Activated CD8-positive, alpha-beta T cell treated with anti-CD3 and anti-CD28 coated beads, Interleukin-2, amount 10 ng/mL, durations not matched to agents 7 days and 5 days (primary cell): ENCODE data around the gene MNAT1. TPM values are rescaled to one million over a fixed set of nuclear protein-coding genes. Genes with fewer than 3 reads are reported as not detected.
"Not testable (repeated sequence)": the region's sequence is repeated elsewhere in the genome, so short reads cannot be mapped to it uniquely, and the experiment has no call there.

Experiments
- ATAC-seq: fragments of 150-1000 bp; cut with Tn5 transposase; one replicate; pipeline ENCODE4 v1.10.0; 2021; ENCODE audit warnings: moderate library complexity
- CTCF ChIA-PET: fragments of 350-600 bp; sonication (Branson Sonifier 250); formaldehyde crosslinking; loops from one replicate; lab custom pipeline; 2021; ENCODE audit warnings: antibody characterized with exemption; lab: Charles Lee
- POLR2A ChIA-PET: fragments of 350-600 bp; sonication (Branson Sonifier 250); formaldehyde crosslinking; loops from one replicate; lab custom pipeline; 2021; ENCODE audit warnings: antibody characterized with exemption; lab: Charles Lee
- DNase-seq: peaks from one replicate; pipeline ENCODE4 v3.0.0-alpha.2; 2020
- H3K27ac Mint-ChIP-seq: one replicate; pipeline ENCODE4 v1.8.0; 2021; ENCODE audit warnings: mild to moderate bottlenecking, mixed read lengths
- H3K27me3 Mint-ChIP-seq: one replicate; pipeline ENCODE4 v1.8.0; 2021; ENCODE audit warnings: low read depth, mixed read lengths
- H3K36me3 Mint-ChIP-seq: one replicate; pipeline ENCODE4 v1.8.0; 2021; ENCODE audit warnings: low read depth, mixed read lengths
- H3K4me1 Mint-ChIP-seq: one replicate; pipeline ENCODE4 v1.8.0; 2021; ENCODE audit warnings: low read depth, mixed read lengths
- H3K4me3 Mint-ChIP-seq: one replicate; pipeline ENCODE4 v1.8.0; 2021; ENCODE audit warnings: mild to moderate bottlenecking, mixed read lengths
- H3K9me3 Mint-ChIP-seq: one replicate; pipeline ENCODE4 v1.8.0; 2022; ENCODE audit warnings: mixed read lengths; ENCODE audit not compliant: insufficient read depth
- total RNA-seq, 2 experiments: library from RNA; stranded (reverse); gene quantifications; one replicate each; pipeline ENCODE4 v1.2.3, GENCODE V29; 2021

Gene MNAT1
- total RNA-seq, 2 experiments from 2014 or later, result 36.0 to 44.9 TPM

DNA sequence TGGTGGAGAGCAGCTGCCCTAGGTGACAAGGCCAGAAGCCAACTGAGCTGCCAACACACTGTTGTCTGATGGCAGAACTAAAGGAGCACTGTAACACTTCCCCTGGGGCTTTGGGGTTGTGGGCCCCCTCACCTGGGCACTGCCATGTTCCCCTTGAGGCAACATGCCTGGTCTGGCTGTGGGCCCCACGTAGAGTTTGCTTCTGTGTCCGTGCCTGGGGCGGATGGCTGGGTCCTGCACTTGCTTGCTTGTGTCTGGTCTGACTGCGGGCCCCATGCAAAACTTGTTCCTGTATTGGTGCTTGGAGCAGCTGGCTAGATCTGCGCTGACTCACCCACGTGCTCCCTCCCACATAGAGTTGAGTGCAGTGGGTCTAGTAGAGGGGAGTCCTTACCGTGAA lies 78.4 kb downstream of the MNAT1 start:
- no peak for ATAC-seq
- Mint-ChIP-seq H3K27me3 (no peaks in the 10 kb centered on the region), H3K27ac (no peak overlapping the region), H3K4me3 (no peak overlapping the region), H3K9me3 (no peaks in the 10 kb centered on the region), H3K4me1 (peaks cover 2% of the 10 kb centered on the region), H3K36me3 (peaks cover 23% of the 10 kb centered on the region)
- DNase-seq, result no peak
- ChIA-PET POLR2A (no interaction called here), CTCF (no interaction called here)

DNA sequence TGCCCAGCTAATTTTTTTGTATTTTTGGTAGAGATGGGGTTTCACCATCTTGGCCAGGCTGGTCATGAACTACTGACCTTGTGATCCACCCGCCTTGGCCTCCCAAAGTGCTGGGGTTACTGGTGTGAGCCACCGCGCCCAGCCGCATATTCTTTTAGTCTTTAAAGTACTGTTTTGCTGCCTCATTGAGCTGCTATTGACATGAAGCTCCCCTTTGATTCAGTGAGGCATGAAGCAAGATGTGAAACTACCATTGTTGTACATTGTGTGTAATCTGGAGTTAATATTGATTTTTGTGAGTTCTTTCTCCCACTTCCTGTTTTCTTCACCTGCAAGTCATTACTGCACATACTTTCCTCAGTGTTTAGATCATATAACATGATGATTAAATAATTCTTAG lies 80.8 kb downstream of the MNAT1 start:
- Mint-ChIP-seq H3K4me1 (peaks cover 2% of the 10 kb centered on the region), H3K9me3 (no peaks in the 10 kb centered on the region), H3K27ac (no peak overlapping the region), H3K27me3 (no peaks in the 10 kb centered on the region), H3K4me3 (no peak overlapping the region), H3K36me3 (peaks cover 21% of the 10 kb centered on the region)
- ChIA-PET POLR2A (no interaction called here), CTCF (no interaction called here)
- no peak for ATAC-seq
- DNase-seq, result no peak

DNA sequence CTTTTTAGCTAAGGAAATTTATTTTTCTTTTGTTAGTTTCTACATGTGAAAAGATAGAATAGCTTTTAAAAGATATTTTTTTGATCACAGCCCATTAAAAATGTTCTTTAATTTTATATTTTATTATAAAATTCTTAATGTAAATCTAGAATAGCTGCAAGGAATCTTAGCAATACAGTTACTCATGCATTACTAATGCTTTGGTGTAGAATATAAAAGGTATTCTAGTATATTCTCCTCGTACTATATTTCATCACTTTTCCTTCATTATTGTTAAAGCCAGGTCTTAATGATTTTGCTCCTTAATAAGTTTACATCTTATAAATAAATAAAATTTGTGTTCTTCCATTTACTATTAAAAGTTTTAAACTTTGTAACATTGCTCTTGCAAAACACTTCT lies 82.6 kb downstream of the MNAT1 start:
- peaks cover 2% of the 10 kb centered on the region for H3K4me1 Mint-ChIP-seq

DNA sequence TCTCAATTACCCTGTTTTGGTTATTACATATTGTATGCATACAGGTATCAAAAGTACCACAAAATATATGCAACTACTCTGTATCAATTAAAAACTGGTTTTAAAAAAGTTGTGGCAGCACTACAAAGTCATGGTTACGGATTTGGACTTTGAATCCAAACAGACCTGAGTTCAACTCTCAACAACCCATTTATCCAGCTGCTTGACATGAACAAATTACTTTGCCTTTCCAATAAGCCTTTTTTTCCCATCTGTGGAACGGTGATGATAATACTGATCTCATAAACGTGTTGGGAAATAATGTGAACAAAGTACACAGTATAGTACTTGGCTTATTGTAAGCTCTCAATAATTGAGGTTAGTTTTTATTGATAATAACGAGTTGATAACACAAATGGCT lies 85.0 kb downstream of the MNAT1 start:
- ChIA-PET CTCF (no interaction called here), POLR2A (no interaction called here)
- Mint-ChIP-seq H3K4me3 (no peak overlapping the region), H3K4me1 (peaks cover 2% of the 10 kb centered on the region), H3K27me3 (no peaks in the 10 kb centered on the region), H3K9me3 (no peaks in the 10 kb centered on the region), H3K27ac (no peak overlapping the region), H3K36me3 (peaks cover 5% of the 10 kb centered on the region)
- ATAC-seq (no peak), DNase-seq (no peak)

More for the DNA sequence above, 82.6 kb downstream of the MNAT1 start:
- peaks cover 18% of the 10 kb centered on the region for H3K36me3 Mint-ChIP-seq
- ATAC-seq (no peak), DNase-seq (no peak)
- H3K27me3 Mint-ChIP-seq, result no peaks in the 10 kb centered on the region
- no peak overlapping the region for H3K4me3 Mint-ChIP-seq
- H3K27ac Mint-ChIP-seq, result no peak overlapping the region
- CTCF ChIA-PET, result no interaction called here
- POLR2A ChIA-PET, result interaction anchor here (0.7 kb wide), 1 partner anchor 64 kb away, joined by 3 read pairs; no protein-coding TSS in a partner anchor
- no peaks in the 10 kb centered on the region for H3K9me3 Mint-ChIP-seq

DNA sequence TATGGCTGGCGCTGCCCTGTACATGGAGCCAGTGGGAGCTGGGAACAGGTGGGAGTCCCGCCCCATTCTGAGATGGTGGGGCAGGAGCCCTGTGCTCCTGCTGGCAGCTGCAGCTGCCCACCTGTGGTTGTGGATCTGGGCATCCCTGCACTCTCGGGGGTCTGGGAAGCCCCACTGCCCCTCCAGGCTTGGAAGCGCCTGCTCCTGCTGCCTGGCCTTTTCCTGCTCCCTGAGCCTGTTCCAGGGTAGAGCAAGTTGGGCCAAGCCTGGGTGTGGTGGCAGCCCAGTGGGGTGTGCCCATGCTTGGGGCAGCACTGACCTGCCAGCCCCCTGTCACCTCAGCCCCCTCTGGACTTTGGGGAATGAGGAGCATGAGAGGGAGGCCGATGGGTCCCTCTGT lies 104.0 kb downstream of the MNAT1 start:
- Mint-ChIP-seq H3K9me3 (no peaks in the 10 kb centered on the region), H3K4me3 (no peak overlapping the region), H3K27me3 (no peaks in the 10 kb centered on the region), H3K4me1 (no peaks in the 10 kb centered on the region), H3K36me3 (peaks cover 30% of the 10 kb centered on the region), H3K27ac (no peak overlapping the region)
- ATAC-seq (no peak), DNase-seq (no peak)
- POLR2A ChIA-PET, result no interaction called here
- CTCF ChIA-PET, result no interaction called here

DNA sequence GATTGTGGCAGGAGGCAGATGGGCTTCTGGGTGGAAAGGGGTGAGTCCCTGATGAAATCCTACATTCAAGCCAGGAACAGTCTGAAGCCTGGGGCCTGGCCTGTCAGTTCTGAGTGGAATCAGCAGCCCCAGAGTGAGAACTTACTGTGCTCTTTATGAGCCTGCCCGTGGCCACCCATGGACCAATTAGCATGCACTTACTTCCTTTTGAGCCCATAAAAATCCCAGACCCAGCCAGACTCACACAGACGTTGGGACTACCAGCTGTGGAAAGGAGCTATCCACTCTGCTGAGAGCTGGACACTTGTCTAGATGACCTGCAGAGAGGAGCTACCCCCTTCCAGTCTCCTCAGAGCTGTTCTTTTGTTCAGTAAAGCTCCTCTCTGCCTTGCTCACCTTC lies 104.5 kb downstream of the MNAT1 start:
- ChIA-PET POLR2A (no interaction called here), CTCF (no interaction called here)
- H3K9me3 Mint-ChIP-seq, result no peaks in the 10 kb centered on the region
- ATAC-seq (no peak), DNase-seq (no peak)
- H3K36me3 Mint-ChIP-seq, result peaks cover 28% of the 10 kb centered on the region
- no peaks in the 10 kb centered on the region for H3K4me1 Mint-ChIP-seq
- H3K4me3 Mint-ChIP-seq, result no peak overlapping the region
- no peaks in the 10 kb centered on the region for H3K27me3 Mint-ChIP-seq
- H3K27ac Mint-ChIP-seq, result no peak overlapping the region

DNA sequence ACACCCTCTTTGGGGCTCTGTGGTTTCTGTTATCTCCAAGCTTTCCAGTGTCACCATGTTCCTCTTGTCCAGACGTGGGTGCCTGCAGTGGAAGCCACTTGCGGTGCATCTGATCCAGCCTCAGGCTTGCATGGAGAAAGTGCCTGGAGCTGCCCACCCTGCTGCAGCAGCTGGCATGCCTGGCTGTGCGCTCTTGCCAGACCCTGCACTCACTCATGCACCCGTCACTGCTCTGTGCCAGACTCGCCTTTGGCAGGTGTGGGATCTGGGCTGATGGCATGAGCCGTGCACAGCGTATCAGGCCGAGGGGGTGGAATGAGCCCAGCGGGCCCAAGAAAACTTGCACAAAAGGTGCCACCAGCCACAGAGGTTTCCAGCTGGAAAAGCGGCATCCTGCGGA lies 105.1 kb downstream of the MNAT1 start:
- Mint-ChIP-seq H3K27me3 (no peaks in the 10 kb centered on the region), H3K27ac (no peak overlapping the region), H3K9me3 (no peaks in the 10 kb centered on the region), H3K4me3 (no peak overlapping the region), H3K4me1 (no peaks in the 10 kb centered on the region), H3K36me3 (peaks cover 26% of the 10 kb centered on the region)
- ChIA-PET POLR2A (no interaction called here), CTCF (no interaction called here)
- DNase-seq (no peak), ATAC-seq (no peak)

DNA sequence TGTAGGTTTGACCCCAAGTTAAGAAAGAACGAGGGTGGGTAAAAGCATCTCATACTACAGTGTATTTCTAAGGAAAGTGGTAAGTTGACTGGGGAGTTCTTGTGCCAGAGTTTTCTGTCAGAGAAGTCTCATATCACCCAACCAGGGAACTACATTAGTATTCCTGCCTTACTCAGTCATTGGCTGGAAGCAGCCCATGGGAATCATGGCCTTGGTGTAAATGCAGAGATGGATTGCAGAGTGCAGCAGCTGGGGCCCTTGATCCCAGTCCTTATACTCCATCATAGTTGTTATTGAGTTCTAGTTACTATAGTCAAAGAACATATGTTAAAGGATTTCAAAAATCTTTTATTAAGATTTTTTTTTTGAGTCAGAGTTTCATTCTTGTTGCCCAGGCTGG lies 105.8 kb downstream of the MNAT1 start:
- CTCF ChIA-PET, result no interaction called here
- no peaks in the 10 kb centered on the region for H3K9me3 Mint-ChIP-seq
- POLR2A ChIA-PET, result no interaction called here
- peaks cover 22% of the 10 kb centered on the region for H3K36me3 Mint-ChIP-seq
- ATAC-seq (no peak), DNase-seq (no peak)
- H3K27ac Mint-ChIP-seq, result no peak overlapping the region
- H3K4me1 Mint-ChIP-seq, result no peaks in the 10 kb centered on the region
- no peak overlapping the region for H3K4me3 Mint-ChIP-seq
- H3K27me3 Mint-ChIP-seq, result no peaks in the 10 kb centered on the region

DNA sequence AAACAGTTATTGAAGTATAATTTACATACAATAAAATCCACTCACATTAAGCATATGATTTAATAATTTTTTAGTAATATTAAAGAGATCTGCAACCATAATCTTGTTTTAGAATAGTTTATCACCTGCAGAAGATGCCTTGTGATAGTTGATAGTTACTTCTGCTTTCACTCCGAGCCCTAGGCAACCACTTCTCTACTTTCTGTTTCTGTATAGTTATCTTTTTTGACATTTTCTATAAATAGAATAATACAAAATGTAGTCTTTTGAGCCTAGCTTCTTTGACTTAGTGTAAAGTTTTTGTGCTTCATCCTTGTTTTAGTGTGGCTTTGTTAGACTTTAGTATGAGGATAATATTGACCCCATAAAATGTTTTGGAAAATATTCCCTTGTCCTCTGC lies 111.0 kb downstream of the MNAT1 start:
- Mint-ChIP-seq H3K27ac (no peak overlapping the region), H3K4me1 (peaks cover 7% of the 10 kb centered on the region), H3K36me3 (peaks cover 16% of the 10 kb centered on the region), H3K27me3 (no peaks in the 10 kb centered on the region), H3K9me3 (peaks cover 17% of the 10 kb centered on the region), H3K4me3 (no peak overlapping the region)
- POLR2A ChIA-PET, result interaction anchor here (0.5 kb wide), 1 partner anchor 373 kb away, joined by 3 read pairs; no protein-coding TSS in a partner anchor
- DNase-seq (no peak), ATAC-seq (no peak)
- CTCF ChIA-PET, result no interaction called here

DNA sequence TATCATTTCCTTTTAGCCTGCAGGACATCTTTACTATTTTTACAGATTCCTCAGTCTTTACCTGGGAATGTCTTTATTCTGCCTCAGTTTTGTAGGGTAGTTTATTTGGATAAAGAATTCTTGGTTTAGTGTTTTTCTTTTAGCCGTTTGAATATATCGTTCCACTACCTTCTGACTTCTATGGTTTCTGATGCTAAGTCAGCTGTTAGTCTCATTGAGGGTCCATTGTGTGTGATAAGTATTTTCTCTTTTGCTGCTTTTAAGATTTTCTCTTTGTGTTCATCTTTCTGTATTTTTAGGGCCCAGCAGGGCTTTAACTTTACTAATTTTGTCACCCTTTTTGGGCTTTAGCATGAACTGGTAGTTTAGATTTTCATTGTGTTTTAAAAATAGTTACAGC lies 113.5 kb downstream of the MNAT1 start:
- ATAC-seq (no peak), DNase-seq (no peak)
- no peak overlapping the region for H3K4me3 Mint-ChIP-seq
- H3K27ac Mint-ChIP-seq, result no peak overlapping the region
- H3K27me3 Mint-ChIP-seq, result no peaks in the 10 kb centered on the region
- peaks cover 21% of the 10 kb centered on the region for H3K9me3 Mint-ChIP-seq
- H3K36me3 Mint-ChIP-seq, result peaks cover 37% of the 10 kb centered on the region
- H3K4me1 Mint-ChIP-seq, result peaks cover 7% of the 10 kb centered on the region
- ChIA-PET CTCF (interaction anchor here (1.0 kb wide), 1 partner anchor 223 kb away, joined by 3 read pairs; no protein-coding TSS in a partner anchor), POLR2A (no interaction called here)

DNA sequence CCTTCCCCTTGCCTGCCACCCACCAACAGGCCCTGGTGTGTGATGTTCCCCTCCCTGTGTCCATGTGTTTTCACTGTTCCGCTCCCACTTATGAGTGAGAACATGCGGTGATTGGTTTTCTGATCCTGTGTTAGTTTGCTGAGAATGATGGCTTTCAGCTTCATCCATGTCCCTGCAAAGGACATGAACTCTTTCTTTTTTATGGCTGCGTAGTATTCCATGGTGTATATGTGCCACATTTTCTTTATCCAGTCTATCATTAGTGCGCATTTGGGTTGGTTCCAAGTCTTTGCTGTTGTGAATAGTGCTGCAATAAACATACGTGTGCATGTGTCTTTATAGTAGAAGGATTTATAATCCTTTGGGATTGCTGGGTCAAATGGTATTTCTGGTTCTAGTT lies 117.1 kb downstream of the MNAT1 start:
- DNase-seq, ATAC-seq, H3K27me3 Mint-ChIP-seq, H3K4me3 Mint-ChIP-seq, H3K4me1 Mint-ChIP-seq, CTCF ChIA-PET, POLR2A ChIA-PET, H3K27ac Mint-ChIP-seq: not testable (repeated sequence)
- peaks cover 53% of the 10 kb centered on the region for H3K36me3 Mint-ChIP-seq
- H3K9me3 Mint-ChIP-seq, result peaks cover 19% of the 10 kb centered on the region

DNA sequence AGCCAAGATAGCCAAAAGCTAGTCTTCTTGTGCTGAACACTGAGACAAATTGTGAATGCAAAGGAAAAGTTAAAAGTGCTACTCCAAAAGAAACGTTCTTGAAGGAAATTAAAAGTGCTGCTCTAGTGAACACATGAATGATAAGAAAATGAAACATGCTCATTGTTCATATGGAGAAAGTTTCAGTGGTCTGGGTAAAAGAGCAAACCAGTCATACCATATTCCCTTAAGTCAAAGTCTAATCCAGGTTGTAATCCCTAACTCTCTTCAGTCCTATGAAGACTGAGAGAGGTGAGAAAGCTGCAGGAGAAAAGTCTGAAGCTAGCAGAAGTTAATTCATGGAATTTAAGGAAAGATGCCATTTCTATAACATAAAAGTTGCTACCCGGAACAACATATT lies 121.5 kb downstream of the MNAT1 start:
- no peak overlapping the region for H3K27ac Mint-ChIP-seq
- peaks cover 6% of the 10 kb centered on the region for H3K9me3 Mint-ChIP-seq
- ATAC-seq, result no peak
- ChIA-PET CTCF (no interaction called here), POLR2A (no interaction called here)
- peaks cover 6% of the 10 kb centered on the region for H3K4me1 Mint-ChIP-seq
- H3K4me3 Mint-ChIP-seq, result no peak overlapping the region
- H3K36me3 Mint-ChIP-seq, result peaks cover 45% of the 10 kb centered on the region
- DNase-seq, result no peak
- no peaks in the 10 kb centered on the region for H3K27me3 Mint-ChIP-seq

DNA sequence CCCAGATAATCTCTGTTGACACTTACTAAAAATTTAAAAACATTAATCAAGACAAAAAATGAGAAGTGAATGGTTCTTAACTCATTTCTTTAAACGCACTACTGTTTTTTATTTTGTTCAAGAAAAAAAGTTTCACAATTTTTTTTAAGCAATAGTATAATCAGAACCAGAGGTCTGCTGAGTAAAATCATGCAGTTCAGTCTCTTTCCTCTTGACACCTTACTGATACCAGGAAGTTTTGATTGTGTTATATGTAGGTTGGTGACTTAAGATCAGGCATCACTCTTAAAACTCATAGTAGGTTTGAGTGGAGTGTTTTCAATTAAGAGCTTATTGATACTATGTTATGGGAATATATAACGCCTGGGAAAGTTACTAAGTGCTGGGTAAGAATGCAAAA lies 125.0 kb downstream of the MNAT1 start:
- no peak overlapping the region for H3K27ac Mint-ChIP-seq
- DNase-seq (no peak), ATAC-seq (no peak)
- POLR2A ChIA-PET, result no interaction called here
- H3K9me3 Mint-ChIP-seq, result peaks cover 4% of the 10 kb centered on the region
- CTCF ChIA-PET, result no interaction called here
- peaks cover 23% of the 10 kb centered on the region for H3K36me3 Mint-ChIP-seq
- peaks cover 6% of the 10 kb centered on the region for H3K4me1 Mint-ChIP-seq
- no peak overlapping the region for H3K4me3 Mint-ChIP-seq
- H3K27me3 Mint-ChIP-seq, result no peaks in the 10 kb centered on the region
